GOT3 (cell line): ENCODE data around the gene FTCDNL1.

ENCODE experiments used
- DNase-seq: peaks from one replicate; lab custom pipeline; 2025; ENCODE audit warnings: mixed read lengths; lab: John Stamatoyannopoulos, UW

The FTCDNL1 gene

DNA sequence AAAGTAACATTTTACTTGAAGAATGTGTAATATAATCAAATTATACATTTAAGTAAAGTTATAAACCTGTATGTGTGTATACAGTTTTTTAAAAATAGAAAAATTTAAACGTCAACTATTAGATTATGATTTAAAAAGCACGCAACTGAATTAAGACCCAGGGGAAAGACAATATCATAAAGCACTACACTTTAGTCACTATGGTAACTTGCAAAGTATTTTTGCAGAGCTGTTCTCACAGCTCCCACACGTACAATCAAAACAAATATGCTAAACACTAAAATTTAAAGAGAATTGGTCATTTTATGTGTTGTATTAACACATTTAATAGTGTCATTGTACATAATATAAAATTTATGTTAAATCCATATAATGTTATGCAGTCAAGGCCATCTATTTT lies 59.7 kb downstream of the FTCDNL1 start:
- DNase-seq: no peak

DNA sequence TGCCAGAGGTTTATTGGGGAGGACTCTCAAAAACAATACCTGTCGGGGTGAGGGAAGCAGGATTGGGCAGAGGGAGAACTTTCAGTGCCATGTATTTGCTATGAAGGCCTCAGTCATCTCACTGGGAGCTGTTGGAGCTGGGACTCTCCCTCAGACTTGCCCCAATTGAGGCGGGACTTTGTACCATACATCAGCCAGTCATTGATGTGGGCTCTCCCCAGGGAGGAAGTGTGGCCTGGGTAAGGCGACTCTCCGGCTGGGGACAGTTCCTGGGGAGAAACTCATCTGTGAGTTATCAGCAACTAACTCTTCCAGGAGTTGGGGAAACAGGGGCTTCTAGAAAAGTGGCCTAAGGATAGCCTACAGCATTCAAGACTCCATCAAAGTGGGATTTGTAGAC lies 66.5 kb downstream of the FTCDNL1 start:
- DNase-seq: no peak

DNA sequence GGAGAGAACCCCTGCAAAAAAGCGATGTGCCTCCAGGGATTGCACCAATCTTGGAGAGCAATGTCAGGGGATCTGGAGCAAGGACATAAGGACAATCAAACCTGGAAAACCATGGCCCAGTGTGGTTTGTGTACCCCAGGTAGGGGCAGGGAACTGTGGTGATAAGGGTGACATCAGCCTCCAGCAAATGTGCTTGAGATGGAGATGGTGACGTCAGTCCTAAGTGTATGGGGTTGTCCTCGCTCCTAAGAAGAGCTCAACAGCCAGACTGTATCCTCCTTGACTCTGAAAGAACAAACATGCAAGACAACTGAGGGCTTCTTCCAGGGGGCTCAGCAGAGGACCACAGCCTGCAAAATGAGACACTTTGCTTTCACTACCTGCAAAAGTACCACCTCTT lies 71.4 kb downstream of the FTCDNL1 start:
- no peak for DNase-seq

DNA sequence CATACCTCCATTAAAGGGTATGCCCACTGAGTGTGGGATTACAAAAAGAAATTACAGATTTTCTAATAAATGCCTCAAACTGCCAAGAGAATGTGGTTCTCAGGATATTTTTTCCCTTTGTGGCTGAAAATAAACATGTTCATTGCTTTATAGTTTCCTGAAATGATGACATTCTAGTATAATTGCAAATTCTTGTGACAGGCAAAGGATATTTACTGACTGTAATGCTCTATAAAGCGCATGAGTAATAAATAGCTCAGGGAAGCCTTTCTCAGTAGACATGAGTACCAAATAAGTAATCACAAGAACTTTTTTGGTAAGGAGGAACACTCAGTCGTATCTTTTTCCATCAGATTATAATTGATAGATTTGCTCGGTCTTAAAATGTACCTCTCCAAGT lies 72.3 kb downstream of the FTCDNL1 start:
- no peak for DNase-seq

DNA sequence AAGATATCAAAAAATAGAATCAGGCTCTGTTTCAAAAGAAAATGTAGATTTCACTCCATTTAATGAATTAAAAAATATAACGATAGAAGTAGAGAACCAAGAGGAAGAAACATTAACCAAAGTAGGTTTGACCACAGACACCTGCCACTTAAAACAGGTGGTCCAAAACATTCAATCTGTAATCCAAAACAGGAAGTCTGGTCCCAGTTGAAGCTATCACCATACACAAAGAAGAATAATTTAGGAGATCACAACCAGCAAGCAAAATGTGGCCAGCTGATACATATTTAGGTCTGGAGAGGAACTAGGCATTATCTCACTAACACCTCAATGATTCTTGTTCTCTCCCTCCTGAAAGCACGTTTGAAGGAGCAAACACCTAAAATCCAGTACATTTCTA lies 73.1 kb downstream of the FTCDNL1 start:
- no peak for DNase-seq

DNA sequence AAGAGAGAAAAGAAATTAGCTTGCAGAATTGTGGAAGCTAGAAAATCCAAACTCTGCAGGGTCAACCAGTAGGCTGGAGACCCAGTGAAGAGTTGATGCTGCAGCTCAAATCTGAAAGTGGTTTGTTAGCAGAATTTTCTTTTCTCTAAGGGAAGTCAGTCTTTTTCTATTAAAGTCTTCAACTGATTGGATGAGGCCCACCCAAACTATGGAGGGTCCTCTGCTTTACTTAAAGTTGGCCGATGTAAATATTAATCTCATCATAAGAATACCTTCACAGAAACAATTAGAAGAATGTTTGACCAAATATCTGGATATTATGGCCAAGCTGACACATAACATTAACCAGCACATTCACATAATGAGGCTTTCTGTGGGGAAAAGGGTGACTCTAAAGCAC lies 73.7 kb downstream of the FTCDNL1 start:
- no peak for DNase-seq

DNA sequence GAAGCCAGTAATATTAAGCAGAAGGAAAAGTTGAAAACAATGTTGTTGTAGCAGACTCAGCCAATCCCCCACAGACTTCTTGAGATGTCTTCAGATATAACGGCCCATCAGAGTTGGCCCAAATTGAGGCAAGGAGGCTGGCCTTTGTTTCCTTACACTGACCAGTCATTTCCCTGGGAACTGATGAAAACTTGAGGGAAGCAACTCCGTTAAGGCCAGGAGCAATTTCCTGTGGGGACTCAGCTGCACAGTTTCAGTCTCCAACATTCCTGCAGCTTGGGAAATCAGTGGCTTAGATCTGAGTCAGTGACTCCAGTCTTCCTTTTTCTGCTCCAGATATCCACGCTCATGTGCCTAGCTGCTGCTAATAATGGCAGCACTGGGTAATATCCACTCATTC lies 75.7 kb downstream of the FTCDNL1 start:
- DNase-seq: no peak

DNA sequence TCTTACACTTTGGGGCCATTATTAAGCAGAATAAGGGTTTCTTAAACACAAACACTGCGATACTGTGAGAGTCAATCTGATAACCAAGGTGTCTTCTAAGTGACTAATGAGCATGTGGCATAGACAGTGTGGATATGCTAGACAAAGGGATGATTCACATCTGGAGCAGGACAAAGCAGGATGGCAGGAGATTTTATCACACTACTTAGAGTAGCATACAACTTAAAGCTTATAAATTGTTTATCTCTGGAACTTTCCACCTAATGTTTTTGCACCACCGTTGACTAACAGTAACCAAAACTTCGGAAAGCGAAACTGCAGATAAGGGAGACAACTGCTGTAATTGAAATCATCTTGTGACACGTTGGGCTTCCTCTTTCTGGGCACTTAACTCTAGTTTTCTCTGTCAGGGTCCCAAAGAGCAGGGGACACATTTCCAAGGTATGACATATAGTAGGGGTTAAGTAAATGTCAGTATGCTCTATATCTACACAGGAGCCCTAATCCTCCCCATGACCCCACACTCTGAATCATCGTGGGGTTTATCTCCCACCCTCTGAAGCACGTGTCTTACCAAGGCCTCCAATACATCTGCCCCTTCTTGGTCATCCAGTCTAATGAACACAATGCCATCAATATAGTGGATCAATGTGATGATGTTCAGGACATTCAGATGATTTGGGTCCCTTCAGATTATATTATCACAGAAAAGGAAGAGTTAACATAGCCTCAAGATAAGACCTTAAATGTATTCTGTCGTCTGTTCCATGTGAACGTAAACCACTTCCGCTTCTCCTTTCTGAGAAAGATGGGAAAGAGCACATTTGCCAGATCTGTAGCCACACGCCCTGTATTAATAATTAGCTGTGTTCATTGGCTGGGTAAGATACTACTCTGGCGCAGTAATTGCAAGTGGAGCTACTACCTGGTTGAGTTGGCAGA lies 78.7 kb downstream of the FTCDNL1 start:
- no peak for DNase-seq

DNA sequence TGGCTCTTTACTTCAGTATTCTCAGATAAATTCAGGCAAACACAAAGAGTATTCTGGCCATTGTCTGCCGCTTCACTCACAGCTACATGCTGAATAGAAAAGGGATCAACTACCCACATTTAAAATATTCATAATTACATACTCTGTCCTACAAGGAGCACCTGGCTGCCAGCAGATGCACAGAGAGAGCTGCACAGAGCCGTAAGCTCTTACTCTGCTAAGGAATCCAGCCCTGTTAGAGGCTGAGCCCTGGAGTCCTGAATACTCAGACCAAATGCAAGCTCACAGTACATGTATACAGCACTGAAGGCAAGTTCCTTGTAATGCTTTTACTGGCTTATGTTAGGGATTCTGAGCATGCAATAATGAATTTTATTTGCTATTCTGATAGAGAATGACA lies 80.3 kb downstream of the FTCDNL1 start:
- no peak for DNase-seq

DNA sequence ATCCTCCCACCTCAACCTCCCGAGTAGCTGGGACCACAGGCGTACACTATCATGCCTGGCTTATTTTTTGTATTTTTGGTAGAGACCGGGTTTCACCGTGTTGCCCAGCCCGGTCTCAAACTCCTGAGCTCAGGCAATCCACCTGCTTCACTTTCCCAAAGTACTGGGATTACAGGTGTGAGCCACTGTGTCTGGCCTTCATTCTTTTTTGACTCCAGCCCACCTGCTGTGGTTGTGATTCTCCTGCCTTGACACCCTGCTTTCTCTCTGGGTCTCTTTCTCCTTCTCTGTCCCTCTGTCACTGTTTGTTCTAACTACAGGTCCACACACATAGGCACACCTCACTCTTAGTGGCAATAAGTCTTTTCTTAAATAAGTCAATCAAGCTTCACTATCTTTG lies 85.3 kb downstream of the FTCDNL1 start:
- DNase-seq: no peak

DNA sequence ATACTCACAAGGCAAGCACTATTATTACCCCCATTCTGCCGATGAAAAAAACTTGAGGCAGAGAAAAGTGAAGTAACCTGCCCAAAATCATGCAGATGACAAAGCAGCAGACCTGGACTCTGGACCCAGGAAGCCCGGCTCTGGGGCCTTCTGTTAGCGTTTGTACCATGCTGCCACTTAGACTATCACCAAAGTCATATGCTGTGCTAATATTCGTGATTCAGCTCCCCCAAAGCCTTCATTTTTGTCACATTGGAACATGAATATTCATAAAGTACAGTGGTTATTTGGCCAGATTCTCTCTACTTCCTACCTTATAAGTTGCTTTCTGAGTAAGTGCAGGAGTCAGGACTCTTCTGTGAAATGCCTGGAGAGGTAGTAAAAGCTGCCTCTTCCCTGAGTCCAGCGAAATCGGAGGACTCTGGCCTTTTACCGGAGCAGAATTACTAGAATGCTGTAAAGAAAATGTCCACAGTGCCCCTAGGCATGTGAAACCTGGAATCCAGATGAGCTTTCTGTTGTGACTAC lies 86.7 kb downstream of the FTCDNL1 start:
- DNase-seq: no peak

DNA sequence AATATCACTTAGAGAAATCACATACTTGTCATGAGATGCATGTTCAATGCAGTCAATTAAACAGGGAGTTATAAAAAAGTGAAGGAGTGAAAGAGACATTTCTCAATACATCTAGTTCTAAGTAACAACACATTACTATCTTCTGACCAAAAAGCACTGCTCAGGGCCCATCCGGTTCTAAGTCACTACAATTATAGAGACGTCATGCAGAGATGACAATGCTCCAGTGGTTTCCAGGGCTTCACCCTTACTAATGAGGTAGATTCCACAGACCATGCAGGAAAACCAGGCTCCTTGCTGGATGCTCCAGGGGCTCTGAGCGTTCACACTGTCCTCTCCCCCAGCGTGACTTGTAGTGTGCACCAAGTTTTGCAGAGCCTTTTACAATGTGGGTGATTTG lies 88.0 kb downstream of the FTCDNL1 start:
- DNase-seq: no peak

DNA sequence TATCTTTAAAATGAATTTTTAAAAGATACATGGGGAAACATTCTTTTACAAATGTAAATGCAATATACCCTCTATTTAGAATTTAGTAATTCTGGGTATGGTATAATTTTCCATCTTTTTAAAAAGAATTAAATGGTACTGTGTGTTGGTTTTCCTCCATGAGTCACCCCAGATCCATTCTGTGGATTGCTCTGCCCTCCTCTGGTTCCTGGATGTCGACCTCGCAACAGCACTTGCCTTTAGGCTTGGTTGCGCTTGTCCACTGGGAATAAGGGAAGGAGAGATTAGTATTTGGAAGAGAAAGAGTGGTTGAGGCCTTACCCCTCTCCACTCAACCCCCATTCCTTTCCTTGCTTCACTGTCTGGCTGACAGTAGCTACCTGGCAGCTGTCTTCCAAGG lies 90.4 kb downstream of the FTCDNL1 start:
- DNase-seq: no peak

DNA sequence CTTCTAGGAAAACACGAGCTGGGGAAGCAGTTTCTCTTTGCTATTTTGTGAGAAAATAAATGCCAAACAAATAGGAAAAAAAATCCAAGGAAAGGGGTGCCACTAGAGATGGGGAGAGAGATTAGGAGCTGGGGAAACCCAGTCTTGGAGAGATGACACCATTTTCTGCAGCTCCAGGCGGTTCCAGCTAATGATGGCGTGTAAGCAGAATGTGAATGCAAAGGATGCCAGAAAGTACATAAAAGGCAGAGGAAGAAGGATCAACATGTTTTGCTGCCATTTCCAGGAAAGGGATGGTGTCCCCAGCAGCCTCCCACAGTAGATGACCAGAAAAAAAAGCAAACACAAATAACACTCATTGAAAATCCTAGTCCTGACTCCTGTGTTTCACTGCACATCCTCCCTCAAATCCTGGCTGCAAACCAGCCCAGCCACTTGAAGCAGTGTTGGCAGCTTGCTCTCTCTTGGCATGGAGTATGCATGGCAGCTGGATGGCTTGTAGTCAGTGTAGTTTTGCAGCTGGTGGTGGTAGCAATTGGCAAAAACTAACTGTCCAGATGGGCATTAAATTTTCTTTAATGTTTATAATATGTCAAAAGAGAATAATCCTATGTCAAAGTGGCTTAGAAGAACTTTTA lies 93.6 kb downstream of the FTCDNL1 start:
- DNase-seq: no peak

DNA sequence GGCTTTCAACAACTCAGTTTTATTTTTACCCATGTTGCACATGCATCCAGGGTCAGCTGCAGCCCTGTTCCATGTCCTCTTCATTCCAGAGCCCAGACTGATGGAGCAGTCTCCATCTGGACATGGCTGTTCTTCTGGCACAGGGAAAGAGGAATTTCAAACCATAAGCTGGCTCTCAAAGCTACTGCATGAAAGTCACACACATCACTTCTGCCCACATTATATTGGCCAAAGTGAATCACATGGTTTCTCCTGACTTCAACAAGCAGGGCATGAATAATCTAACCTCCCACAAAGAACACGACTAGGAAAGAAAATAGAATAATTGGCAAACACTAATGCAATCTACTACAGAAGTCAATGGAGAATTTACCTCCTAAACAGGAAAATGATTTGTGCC lies 94.2 kb downstream of the FTCDNL1 start:
- DNase-seq: no peak

DNA sequence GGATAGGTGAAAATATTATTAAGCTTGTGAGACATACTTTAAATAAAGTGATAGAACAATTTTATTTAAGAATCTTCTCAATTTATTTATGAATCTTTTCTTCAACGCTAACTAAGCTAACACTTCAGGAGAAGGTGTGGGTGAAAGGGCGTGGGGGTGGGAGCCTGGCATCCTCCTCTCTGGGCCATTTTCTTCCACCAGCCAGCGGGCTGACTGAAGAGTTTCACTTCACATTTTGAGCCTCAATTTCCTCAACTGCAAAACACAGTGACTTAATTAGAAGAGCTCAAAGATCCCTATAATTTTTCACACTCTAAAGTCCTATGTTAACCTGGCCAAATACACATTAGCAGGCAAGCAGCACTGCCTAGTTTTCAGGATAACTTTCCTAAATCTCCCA lies 94.8 kb downstream of the FTCDNL1 start:
- no peak for DNase-seq

DNA sequence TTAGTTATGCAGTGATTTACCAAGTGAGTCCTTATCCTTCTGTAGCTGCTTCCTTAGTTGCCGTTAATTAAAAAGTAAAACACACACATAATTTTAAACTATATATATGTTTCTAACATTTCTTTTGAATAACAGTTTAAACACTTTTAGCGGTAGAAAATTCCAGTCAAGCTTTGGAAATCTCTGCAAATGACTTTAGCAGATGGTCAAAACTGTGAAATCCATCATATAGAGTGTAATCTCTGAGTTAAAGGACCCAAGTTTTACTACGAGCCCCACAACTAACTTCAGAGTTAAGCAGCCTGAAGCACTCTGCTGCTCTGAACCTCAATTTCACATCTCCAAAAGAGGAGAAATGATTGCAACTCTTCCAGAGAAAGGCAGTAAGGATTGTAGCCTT lies 96.2 kb downstream of the FTCDNL1 start:
- DNase-seq: no peak

DNA sequence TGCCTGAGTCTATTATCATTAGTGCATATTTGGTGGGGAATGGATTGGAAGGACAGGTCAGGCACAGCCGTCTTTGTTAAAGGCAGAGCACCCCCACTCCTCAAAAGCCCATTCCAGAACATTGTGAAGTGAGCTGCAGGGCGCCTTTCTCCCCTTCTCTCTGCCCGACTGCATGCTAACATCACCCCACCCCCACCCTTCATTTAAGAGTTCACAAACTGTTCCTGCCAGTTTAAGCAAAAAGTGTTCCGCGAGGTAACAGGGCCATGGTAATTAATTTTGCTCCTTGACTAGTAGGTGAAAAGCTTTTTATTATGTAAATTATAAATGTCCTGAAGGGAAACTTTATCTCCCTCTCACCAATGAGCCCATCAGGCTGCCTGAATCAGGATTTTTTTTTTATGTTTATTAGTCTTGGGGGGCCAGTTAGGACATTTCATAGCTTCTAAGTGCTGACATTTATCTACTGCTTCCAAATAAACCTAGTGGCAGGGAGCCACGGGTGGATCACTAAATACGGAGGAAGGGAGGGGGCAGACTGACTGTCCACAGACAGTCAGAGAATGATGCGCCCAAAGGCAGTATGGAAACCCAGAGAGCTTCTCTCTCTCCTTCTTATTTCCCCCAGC lies 99.4 kb downstream of the FTCDNL1 start:
- no peak for DNase-seq

DNA sequence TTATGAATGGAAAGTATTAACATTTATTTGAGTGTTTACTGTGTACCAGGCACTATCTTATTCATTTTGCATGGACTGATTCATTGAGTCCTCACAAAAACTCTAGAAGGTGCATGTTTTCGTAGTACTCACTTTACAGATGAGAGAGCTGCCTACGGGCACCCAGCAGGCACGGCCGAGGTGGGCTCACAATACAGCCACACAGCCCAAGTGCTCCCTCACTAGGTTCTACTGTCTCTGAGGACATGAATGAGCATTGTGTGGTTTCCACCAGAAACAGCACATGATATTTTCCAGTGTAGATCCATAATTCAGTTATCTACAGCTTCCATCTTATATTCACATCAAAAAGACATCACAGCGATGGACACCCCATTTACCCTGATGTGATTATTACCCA lies 101.4 kb downstream of the FTCDNL1 start:
- no peak for DNase-seq

DNA sequence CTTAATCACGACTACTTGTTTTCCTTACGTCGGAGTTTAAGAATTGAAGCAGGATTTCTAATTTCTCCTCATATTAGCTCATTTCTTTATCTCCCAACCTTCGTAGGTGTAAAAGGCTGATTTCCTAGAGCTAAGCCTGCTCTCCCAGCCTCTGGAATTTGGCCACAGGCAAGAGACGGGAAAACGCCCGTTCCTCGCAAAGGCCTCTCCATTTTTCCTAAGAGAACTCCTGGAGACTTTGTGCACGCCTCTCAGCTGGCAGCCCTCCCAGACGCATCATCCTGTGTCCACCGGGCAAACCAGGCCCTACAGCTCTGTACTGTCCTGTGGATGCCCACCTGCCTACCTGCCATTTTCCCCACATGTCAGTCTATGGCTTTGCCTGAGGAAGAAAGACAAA lies 106.3 kb downstream of the FTCDNL1 start:
- no peak for DNase-seq

DNA sequence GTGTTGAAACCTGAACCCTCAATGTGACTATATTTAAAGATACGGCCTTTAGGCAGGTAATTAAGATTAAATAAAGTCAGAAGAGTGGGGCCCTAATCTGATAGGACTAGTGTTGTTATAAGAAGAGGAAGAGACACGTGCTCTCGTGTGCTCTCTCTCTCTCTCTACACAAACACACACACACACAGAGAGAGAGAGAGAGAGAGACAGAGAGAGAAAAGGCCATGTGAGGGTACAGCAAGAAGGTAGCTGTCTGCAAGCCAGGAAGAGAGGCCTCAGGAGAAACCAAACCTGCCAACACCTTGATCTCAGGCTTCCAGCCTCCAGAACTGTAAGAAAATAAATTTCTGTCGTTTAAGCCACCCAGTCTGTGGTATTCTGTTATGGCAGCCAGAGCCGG lies 106.7 kb downstream of the FTCDNL1 start:
- DNase-seq: no peak

DNA sequence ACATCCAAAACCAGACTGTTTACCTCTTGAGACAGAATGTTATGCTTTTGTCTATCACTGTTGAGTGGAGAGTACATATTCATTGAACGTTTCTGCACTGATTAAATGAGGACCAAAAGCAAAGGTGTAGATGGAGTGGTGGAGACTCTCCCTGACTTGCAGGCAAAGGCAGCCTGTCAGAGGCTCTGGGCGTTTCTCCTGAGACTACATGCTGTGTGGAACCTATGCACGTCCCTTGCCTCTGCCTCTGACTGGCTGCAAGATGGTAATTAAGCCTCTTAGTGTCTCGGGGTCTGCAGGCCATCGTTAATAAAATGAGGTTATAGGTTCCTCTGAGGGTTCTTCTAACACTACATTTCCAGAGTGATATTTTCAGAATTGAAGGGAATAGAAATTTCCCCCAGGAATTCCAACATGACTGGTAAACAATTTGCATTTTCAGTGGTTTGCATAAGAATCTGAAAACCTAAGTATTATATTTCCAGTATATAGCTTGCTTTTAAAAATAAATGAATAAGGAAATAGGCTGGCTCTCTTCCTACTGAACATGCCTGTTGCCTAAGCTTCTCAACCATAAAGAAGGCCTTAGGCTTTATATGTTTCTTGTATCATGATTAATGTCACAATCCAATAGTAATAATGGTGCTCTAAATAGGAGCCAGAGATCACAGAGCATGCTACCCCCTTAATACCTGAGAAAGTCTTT lies 107.4 kb downstream of the FTCDNL1 start:
- no peak for DNase-seq
